ENCODE results near the gene SLC3A2.
"Not testable (repeated sequence)": the region's sequence is repeated elsewhere in the genome, so short reads cannot be mapped to it uniquely, and the experiment has no call there.

SLC3A2 gene

DNA sequence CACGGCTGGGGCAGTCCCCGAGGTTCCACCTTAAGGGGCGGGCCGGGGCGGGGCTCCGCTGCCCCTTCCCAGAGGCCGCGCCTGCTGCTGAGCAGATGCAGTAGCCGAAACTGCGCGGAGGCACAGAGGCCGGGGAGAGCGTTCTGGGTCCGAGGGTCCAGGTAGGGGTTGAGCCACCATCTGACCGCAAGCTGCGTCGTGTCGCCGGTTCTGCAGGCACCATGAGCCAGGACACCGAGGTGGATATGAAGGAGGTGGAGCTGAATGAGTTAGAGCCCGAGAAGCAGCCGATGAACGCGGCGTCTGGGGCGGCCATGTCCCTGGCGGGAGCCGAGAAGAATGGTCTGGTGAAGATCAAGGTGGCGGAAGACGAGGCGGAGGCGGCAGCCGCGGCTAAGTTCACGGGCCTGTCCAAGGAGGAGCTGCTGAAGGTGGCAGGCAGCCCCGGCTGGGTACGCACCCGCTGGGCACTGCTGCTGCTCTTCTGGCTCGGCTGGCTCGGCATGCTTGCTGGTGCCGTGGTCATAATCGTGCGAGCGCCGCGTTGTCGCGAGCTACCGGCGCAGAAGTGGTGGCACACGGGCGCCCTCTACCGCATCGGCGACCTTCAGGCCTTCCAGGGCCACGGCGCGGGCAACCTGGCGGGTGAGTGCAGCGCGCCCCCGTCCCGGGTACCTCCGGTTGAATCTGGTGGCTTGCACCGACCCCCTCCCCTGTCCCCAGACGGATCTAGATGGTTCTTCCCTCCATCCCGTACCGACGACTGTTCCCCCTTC, at the start of gene SLC3A2:
Gene SLC3A2, plus strand, starts transcription at position 94 of the 776 bp plus-strand sequence. Its CDS starts 128 bp downstream, at position 222.
- Histone ChIP-seq H3K27ac (ENCODE audit: low read length) (no peak within 1 kb of the TSS), H3K9me3 (ENCODE audit: control insufficient read depth, insufficient read depth, low read length) (no peaks in the 10 kb centered on the region), H3K36me3 (ENCODE audit: control insufficient read depth, insufficient read depth, low read length) (peaks cover 37% of the 10 kb centered on the region), H3K27me3 (ENCODE audit: control insufficient read depth, insufficient read depth, low read length) (no peaks in the 10 kb centered on the region), H3K4me1 (ENCODE audit: control insufficient read depth, insufficient read depth, low read length) (peaks cover 3% of the 10 kb centered on the region; the same call in 1 of the 2 replicates), H3K4me3 (ENCODE audit: low read length) (peak within 1 kb of the TSS; percentile 77)
- no peak for DNase-seq (ENCODE audit: low read depth, low spot score)
- no CpG with 5 or more reads among the region's 69 CpGs for WGBS (ENCODE audit: insufficient coverage, insufficient read length)

DNA sequence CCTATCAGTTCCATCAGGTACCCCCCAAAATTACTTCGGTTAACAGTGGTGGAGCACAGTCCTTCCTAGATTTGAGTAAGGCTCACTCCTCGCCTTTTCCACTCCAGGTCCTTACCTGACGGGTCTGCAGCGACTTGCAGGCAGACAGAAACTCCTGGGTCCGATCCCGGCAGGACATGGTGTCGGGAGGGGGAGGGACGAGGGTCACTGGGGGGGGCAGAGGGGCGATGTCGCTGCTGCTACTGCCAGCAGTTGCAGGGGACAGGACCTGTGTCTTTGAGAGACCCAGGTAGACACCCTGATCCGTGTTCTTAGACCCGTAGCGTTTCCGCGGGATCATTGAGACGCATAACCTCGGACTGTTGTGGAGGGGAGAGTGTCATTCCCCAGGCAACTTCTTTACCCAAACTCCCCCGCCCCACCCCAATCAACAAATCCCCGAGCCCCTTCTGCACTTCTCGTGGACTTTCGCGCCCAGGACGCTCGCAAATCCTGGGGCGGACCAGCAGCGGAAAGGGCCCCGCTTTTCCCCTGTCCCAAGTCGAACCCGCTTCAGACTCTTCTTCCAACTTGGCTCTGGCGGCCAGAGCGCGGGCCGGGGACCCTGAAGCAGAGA, 49.7 kb upstream of the SLC3A2 start:
- no CpG with 5 or more reads among the region's 33 CpGs for WGBS (ENCODE audit: insufficient coverage, insufficient read length)
- no peak for DNase-seq (ENCODE audit: low read depth, low spot score)

DNA sequence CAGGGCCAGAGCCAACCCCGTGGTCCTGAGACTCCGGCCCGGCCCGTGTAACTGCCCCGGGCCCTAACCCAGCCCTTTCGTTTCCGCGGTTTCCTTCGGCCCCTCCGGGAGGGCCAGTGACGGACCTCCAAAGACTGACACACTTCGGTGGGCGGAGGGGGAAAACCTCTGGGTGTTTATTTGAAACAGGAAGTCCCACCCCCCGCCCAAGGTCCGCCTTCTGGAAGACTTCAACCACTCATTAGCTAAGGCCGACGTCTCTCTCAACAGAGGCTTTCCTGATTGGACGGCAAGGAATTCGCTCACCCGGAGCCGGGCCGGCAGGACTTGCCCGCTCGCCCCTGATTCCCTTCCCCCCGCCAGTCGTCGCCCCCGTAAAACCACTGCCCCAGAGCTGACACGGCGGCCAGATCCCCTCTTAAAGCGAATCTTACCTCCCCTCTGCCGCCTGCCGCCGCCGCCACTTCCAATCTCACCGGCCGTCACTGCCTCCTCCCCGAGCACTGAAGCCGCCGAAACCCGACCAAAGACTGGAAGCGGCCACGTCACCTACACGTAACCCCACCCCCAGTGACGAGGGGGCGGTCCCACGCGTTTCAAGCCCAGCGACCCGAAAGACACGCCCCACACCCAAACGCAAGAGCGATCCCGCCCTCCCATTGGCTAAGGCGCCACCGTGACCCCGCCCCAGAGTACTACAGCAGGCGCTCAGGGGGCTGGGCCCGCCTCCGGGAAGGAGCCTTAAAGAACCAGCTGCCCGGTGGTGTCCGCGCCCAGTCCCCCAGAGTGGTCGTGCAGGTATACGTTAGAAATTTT, 49.0 kb upstream of the SLC3A2 start, which contains the start of gene STX5:
Gene STX5, minus strand, starts transcription at position 532 of the 816 bp plus-strand sequence. CDS start 808 bp downstream, outside the sequence.
- Histone ChIP-seq H3K4me1 (ENCODE audit: control insufficient read depth, insufficient read depth, low read length) (no peaks in the 10 kb centered on the region; the same call in 1 of the 2 replicates), H3K27ac (ENCODE audit: low read length) (no peak within 1 kb of the TSS), H3K9me3 (ENCODE audit: control insufficient read depth, insufficient read depth, low read length) (no peaks in the 10 kb centered on the region), H3K4me3 (ENCODE audit: low read length) (peak within 1 kb of the TSS; percentile 92; the same call in 1 of the 2 replicates), H3K27me3 (ENCODE audit: control insufficient read depth, insufficient read depth, low read length) (no peaks in the 10 kb centered on the region), H3K36me3 (ENCODE audit: control insufficient read depth, insufficient read depth, low read length) (peaks cover 20% of the 10 kb centered on the region)
- DNase-seq (ENCODE audit: low read depth, low spot score) = peak; percentile 97
- no CpG with 5 or more reads among the region's 65 CpGs for WGBS (ENCODE audit: insufficient coverage, insufficient read length)

More for the DNA sequence above, 49.7 kb upstream of the SLC3A2 start:
- H3K27me3 ChIP-seq (ENCODE audit: control insufficient read depth, insufficient read depth, low read length) = no peaks in the 10 kb centered on the region
- peak overlapping the region; percentile 92; the same call in 1 of the 2 replicates for H3K4me3 ChIP-seq (ENCODE audit: low read length)
- peaks cover 20% of the 10 kb centered on the region for H3K36me3 ChIP-seq (ENCODE audit: control insufficient read depth, insufficient read depth, low read length)
- no peaks in the 10 kb centered on the region; the same call in 1 of the 2 replicates for H3K4me1 ChIP-seq (ENCODE audit: control insufficient read depth, insufficient read depth, low read length)
- no peaks in the 10 kb centered on the region for H3K9me3 ChIP-seq (ENCODE audit: control insufficient read depth, insufficient read depth, low read length)
- H3K27ac ChIP-seq (ENCODE audit: low read length) = no peak overlapping the region

DNA sequence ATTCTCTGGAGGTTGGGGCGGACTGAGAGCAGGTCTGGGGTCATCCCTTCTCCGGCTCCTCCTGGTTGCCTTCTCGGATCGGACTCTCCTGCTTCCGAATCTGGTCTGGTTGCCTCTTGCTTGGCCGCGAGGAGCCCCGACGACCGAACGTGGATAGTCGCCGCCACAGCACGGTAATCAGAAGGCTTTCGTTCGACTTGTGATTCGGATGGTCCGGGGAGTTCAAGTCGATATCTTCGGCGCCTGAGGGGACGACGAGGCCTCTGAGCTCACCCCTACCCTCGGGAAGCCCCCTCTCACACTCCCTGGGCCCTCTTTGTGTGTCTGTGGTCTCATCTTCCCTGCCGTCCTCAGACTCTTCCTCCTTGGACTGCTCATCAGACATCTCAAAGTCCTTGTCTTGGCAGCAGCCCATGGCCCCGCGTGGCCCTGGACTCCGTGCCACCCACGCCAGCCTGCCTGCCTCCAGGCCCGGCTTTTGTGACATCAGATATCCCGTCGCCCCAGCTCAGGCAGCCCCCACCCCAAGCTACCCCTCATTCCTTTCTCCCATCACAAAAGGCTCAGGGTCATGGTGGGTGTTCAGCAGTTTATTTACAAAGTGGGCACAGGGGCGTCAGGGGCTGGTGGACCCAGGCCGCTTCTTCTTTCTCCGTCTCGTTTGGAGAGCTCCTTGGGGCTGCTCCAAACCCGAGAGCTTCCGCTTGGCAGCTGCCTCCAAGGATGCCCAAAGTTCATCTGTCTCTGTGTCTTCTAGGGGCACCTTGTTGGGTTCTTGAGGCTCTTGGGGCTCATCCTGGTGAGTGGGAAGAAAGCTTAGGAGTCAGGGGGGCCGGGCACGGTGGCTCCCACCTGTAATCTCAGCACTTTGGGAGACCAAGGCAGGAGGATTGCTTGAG, 48.1 kb upstream of the SLC3A2 start, which contains the start of gene TEX54:
Gene TEX54, minus strand, starts transcription at position 506 of the 899 bp plus-strand sequence.
- no peaks in the 10 kb centered on the region; the same call in 1 of the 2 replicates for H3K4me1 ChIP-seq (ENCODE audit: control insufficient read depth, insufficient read depth, low read length)
- H3K27ac ChIP-seq (ENCODE audit: low read length) = no peak within 1 kb of the TSS
- no peaks in the 10 kb centered on the region for H3K27me3 ChIP-seq (ENCODE audit: control insufficient read depth, insufficient read depth, low read length)
- H3K36me3 ChIP-seq (ENCODE audit: control insufficient read depth, insufficient read depth, low read length) = peaks cover 20% of the 10 kb centered on the region
- no CpG with 5 or more reads among the region's 40 CpGs for WGBS (ENCODE audit: insufficient coverage, insufficient read length)
- DNase-seq (ENCODE audit: low read depth, low spot score) = no peak
- H3K4me3 ChIP-seq (ENCODE audit: low read length) = peak within 1 kb of the TSS; percentile 92; the same call in 1 of the 2 replicates
- no peaks in the 10 kb centered on the region for H3K9me3 ChIP-seq (ENCODE audit: control insufficient read depth, insufficient read depth, low read length)

DNA sequence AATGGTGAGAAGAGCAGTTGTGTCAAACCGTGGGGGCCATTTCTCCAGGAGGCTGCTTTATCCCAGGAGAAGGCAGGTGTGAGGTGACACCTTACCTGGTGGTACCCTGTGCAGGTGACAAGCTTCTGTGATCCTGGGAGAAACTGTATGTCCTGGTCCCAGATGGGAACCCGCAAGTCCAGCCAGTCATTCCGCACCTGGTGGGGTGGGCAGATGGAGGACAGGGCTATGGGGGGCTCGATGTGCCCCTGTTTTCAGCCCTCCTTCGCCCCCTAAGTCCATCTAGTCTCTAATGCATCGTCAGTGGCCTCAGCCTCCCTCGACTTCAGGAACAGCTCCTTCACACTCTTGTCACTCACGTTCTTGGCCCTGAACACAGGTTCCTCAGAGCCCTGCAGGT, 45.4 kb upstream of the SLC3A2 start:
- no peak for DNase-seq (ENCODE audit: low read depth, low spot score)
- WGBS (ENCODE audit: insufficient coverage, insufficient read length) = no CpG with 5 or more reads among the region's 8 CpGs
- no peaks in the 10 kb centered on the region; the same call in 1 of the 2 replicates for H3K4me1 ChIP-seq (ENCODE audit: control insufficient read depth, insufficient read depth, low read length)
- H3K4me3 ChIP-seq (ENCODE audit: low read length) = no peak overlapping the region
- no peaks in the 10 kb centered on the region for H3K27me3 ChIP-seq (ENCODE audit: control insufficient read depth, insufficient read depth, low read length)
- no peaks in the 10 kb centered on the region for H3K9me3 ChIP-seq (ENCODE audit: control insufficient read depth, insufficient read depth, low read length)
- H3K36me3 ChIP-seq (ENCODE audit: control insufficient read depth, insufficient read depth, low read length) = peaks cover 20% of the 10 kb centered on the region
- no peak overlapping the region for H3K27ac ChIP-seq (ENCODE audit: low read length)

DNA sequence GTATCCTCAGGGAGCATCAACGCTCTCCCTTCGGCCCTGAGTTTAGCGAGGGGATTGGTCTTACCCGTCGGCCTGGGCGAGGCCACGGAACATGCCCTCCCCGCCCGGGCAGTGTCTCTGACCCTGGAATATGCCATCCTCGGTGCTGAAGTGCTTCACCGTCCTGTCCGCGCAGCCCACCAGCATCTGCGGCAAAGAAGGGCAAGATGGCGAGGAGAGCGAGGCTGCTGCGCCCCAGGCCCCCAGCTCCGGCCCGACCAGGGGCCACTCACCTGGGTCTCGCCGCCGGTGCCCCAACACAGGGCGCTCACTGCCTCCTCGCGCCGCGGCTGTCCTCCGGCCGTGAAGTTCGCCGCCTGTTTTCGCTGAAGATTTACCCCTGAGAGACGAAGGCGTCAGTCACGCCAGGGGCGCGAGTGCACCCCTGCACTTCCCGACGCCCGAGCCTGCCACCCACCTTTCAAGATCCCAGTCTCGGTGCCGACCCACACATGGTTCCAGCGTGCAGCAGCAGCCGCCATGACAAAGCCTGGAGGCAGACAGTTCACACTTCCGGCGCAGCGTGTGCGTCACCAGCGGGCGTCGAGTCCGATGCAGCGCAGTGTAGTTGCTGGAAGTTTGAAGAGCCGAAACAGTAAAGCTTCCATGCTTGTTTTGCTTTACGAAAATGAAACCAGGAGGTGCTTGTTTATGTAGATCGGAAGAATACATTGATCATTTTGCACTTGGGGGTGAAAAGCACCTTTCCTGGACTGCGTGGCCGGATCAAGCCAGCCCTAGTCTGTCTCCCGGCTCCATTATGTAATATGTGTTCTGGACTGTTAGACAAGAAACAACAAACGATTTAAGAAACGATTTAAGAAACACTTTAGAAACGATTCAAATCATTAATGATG, 41.4 kb upstream of the SLC3A2 start, which contains the start of gene WDR74:
Gene WDR74, minus strand, starts transcription at position 541 of the 896 bp plus-strand sequence. Its CDS starts 20 bp downstream, at position 521.
- no peak for DNase-seq (ENCODE audit: low read depth, low spot score)
- Histone ChIP-seq H3K27ac (ENCODE audit: low read length) (no peak within 1 kb of the TSS), H3K9me3 (ENCODE audit: control insufficient read depth, insufficient read depth, low read length) (no peaks in the 10 kb centered on the region), H3K4me1 (ENCODE audit: control insufficient read depth, insufficient read depth, low read length) (no peaks in the 10 kb centered on the region), H3K36me3 (ENCODE audit: control insufficient read depth, insufficient read depth, low read length) (peaks cover 16% of the 10 kb centered on the region), H3K27me3 (ENCODE audit: control insufficient read depth, insufficient read depth, low read length) (no peaks in the 10 kb centered on the region), H3K4me3 (ENCODE audit: low read length) (peak within 1 kb of the TSS; percentile 92)
- no CpG with 5 or more reads among the region's 62 CpGs for WGBS (ENCODE audit: insufficient coverage, insufficient read length)

DNA sequence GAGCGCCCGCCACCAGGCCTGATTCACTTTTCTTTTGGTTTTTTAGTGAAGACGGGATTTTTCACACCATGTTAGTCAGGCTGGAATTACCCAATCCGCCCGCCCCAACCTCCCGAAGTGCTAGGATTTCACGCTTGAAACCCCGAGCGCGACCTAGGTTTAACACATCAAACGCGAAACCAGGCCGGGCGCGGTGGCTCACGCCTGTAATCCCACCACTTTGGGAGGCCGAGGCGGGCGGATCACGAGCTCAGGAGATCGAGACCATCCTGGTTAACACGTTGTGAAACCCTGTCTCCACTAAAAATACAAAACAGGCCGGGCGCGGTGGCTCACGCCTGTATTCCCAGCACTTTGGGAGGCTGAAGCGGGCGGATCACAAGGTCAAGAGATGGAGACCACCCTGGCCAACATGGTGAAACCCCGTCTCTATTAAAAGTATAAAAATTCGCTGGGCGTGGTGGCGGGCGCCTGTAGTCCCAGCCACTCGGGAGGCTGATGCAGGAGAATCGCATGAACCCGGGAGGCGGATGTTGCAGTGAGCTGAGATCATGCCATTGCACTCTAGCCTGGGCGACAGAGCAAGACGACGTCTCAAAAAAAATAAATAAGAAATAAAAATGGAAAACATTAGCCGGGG, 39.9 kb upstream of the SLC3A2 start:
- not testable (repeated sequence) for H3K36me3 ChIP-seq (ENCODE audit: control insufficient read depth, insufficient read depth, low read length); H3K27me3 ChIP-seq (ENCODE audit: control insufficient read depth, insufficient read depth, low read length); H3K9me3 ChIP-seq (ENCODE audit: control insufficient read depth, insufficient read depth, low read length); DNase-seq (ENCODE audit: low read depth, low spot score); H3K27ac ChIP-seq (ENCODE audit: low read length); H3K4me1 ChIP-seq (ENCODE audit: control insufficient read depth, insufficient read depth, low read length)
- no CpG with 5 or more reads among the region's 41 CpGs for WGBS (ENCODE audit: insufficient coverage, insufficient read length)
- peak overlapping the region; percentile 30; the same call in 1 of the 2 replicates for H3K4me3 ChIP-seq (ENCODE audit: low read length)

DNA sequence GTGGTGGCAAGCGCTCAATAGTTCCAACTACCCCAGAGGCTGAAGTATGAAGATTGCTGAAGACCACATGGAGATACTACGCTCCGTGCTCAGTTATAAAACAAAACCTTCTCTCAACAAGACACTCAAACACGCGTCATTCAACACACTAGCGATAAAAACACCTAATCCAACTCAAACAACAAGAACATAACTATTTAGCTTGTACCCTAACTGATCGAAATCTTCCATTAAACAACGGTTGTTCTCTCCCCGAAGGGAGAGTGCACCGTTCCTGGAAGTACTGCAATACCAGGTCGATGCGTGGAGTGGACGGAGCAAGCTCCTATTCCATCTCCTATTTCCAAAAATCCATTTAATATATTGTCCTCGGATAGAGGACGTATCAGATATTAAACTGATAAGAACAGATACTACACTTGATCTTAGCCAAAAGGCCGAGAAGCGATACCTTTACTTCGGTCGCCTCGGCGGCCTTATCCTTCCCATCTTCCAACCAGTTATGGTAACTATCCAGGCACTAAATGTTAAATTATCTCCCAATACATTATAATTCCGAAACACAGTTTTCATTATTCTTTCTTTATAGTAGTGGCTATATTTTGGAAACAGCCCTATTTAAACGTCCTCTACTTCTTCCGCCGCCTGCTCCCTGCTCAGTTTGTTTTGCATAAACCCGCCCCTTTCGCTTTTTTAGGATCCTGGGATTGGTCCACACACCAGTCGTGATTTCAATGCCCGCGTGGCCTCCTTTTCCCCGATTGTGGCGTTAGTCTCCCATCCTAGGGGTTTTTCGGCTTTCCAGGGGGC, 39.1 kb upstream of the SLC3A2 start:
- Histone ChIP-seq H3K27me3 (ENCODE audit: control insufficient read depth, insufficient read depth, low read length) (no peaks in the 10 kb centered on the region), H3K9me3 (ENCODE audit: control insufficient read depth, insufficient read depth, low read length) (no peaks in the 10 kb centered on the region), H3K4me1 (ENCODE audit: control insufficient read depth, insufficient read depth, low read length) (no peaks in the 10 kb centered on the region), H3K4me3 (ENCODE audit: low read length) (peak overlapping the region; percentile 36; the same call in 1 of the 2 replicates), H3K36me3 (ENCODE audit: control insufficient read depth, insufficient read depth, low read length) (no peaks in the 10 kb centered on the region), H3K27ac (ENCODE audit: low read length) (no peak overlapping the region)
- peak; percentile 96 for DNase-seq (ENCODE audit: low read depth, low spot score)
- WGBS (ENCODE audit: insufficient coverage, insufficient read length) = 100% methylated on average over 4 of the region's 33 CpGs
